ENCODE data around the gene AKAP11.

DNA sequence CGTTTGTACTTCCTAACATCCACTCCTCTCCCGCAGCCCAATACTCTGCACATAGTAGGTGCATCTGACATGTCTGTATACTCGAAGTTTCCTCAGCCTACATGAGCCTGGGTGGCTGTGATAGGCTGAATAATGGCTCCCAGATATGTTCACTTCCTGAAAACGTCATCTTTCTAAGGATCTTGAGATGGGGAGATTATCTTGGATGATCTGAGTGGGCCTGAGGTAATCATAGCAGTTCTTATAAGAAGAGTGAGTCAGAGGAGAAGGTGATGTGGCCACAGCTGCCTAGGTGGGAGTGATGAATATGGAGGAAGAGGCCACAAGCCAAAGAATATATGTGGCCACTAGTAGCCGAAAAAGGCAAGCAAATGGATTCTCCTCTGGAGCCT is 84.2 kb downstream of the AKAP11 start:
- TF ChIP-seq, protein P1, sequence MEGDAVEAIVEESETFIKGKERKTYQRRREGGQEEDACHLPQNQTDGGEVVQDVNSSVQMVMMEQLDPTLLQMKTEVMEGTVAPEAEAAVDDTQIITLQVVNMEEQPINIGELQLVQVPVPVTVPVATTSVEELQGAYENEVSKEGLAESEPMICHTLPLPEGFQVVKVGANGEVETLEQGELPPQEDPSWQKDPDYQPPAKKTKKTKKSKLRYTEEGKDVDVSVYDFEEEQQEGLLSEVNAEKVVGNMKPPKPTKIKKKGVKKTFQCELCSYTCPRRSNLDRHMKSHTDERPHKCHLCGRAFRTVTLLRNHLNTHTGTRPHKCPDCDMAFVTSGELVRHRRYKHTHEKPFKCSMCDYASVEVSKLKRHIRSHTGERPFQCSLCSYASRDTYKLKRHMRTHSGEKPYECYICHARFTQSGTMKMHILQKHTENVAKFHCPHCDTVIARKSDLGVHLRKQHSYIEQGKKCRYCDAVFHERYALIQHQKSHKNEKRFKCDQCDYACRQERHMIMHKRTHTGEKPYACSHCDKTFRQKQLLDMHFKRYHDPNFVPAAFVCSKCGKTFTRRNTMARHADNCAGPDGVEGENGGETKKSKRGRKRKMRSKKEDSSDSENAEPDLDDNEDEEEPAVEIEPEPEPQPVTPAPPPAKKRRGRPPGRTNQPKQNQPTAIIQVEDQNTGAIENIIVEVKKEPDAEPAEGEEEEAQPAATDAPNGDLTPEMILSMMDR (IDR thresholded peaks at IDR 0.05): no peak
- TF ChIP-seq EZH2phosphoT487 (IDR thresholded peaks at IDR 0.05): no peak

All from neural progenitor cell (in vitro differentiated cells).